ENCODE results near the gene TMEM44. TPM values are rescaled to one million over a fixed set of nuclear protein-coding genes. Genes with fewer than 3 reads are reported as not detected.
A peak's percentile ranks its signal among the peaks of the same experiment; 100 is the strongest.

The TMEM44 gene
- total RNA-seq, 4 donors from 2014 or later = 4.4 to 8.8 (median 7.4) TPM

DNA sequence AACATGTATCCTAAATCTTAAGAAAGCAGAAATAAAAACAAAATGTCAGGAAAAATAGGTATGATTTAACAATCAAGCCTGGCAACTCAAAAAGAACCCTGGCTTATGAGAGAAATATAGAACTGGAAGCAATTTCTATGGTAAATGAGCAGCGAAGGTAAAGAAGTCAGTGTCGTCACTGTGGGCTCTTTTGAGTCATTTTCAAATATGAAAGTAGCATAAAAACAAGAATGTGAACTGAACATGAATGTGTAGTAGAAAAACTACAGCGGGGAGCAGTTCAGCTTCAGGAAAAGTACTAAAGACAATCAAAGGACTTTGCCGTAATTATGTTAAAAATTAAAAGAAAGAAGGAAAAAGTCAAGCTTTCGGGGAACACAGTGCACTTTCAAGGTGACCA is 21.2 kb upstream of the TMEM44 start:
- Histone ChIP-seq H3K9me3 (no peaks in the 10 kb centered on the region), H3K4me1 (no peaks in the 10 kb centered on the region), H3K4me3 (no peak overlapping the region), H3K27me3 (no peaks in the 10 kb centered on the region), H3K36me3 (peaks cover 15 to 88% of the 10 kb centered on the region in 2 donors), H3K27ac (no peak overlapping the region)
- ATAC-seq = no peak
- no peak for TF ChIP-seq POLR2A (IDR thresholded peaks at IDR 0.05)
- TF ChIP-seq, protein P1, sequence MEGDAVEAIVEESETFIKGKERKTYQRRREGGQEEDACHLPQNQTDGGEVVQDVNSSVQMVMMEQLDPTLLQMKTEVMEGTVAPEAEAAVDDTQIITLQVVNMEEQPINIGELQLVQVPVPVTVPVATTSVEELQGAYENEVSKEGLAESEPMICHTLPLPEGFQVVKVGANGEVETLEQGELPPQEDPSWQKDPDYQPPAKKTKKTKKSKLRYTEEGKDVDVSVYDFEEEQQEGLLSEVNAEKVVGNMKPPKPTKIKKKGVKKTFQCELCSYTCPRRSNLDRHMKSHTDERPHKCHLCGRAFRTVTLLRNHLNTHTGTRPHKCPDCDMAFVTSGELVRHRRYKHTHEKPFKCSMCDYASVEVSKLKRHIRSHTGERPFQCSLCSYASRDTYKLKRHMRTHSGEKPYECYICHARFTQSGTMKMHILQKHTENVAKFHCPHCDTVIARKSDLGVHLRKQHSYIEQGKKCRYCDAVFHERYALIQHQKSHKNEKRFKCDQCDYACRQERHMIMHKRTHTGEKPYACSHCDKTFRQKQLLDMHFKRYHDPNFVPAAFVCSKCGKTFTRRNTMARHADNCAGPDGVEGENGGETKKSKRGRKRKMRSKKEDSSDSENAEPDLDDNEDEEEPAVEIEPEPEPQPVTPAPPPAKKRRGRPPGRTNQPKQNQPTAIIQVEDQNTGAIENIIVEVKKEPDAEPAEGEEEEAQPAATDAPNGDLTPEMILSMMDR (IDR thresholded peaks at IDR 0.05) = no peak
- no peak for TF ChIP-seq POLR2AphosphoS5 (IDR thresholded peaks at IDR 0.05)
- no peak for TF ChIP-seq EP300 (IDR thresholded peaks at IDR 0.05)
- WGBS, 2 donors (ENCODE audit: low coverage in 1 of 2) = 90 to 100% methylated on average over 4 to 5 of the region's 5 CpGs

DNA sequence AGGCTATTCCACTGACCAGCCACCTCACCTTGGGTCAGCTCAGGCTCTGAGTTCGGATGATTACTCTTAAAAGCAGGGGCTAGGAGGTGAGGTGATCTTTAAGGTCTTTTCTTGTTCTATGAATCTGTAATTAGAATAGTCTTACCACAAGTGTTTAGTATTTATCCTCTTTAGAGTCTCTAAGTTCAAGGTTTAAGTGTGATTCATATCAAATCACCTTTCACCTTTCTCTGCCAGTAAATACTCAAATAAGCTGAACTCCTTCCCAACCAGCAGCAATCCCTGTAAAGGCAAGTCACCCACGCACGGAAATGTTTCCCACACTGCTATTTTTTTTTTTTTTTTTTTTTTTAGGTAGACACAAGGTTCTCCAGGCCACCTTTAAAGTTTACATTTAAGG is 14.5 kb upstream of the TMEM44 start:
- TF ChIP-seq POLR2A (IDR thresholded peaks at IDR 0.05) (no peak), POLR2AphosphoS5 (IDR thresholded peaks at IDR 0.05) (no peak), EP300 (IDR thresholded peaks at IDR 0.05) (no peak)
- TF ChIP-seq, protein P1 (IDR thresholded peaks at IDR 0.05) = no peak
- H3K9me3 ChIP-seq = no peaks in the 10 kb centered on the region
- no peaks in the 10 kb centered on the region for H3K27me3 ChIP-seq
- no peak overlapping the region for H3K27ac ChIP-seq
- H3K4me3 ChIP-seq = no peak overlapping the region
- H3K4me1 ChIP-seq = no peaks in the 10 kb centered on the region
- H3K36me3 ChIP-seq = peaks cover 21 to 99% of the 10 kb centered on the region in 2 donors
- WGBS, 2 donors (ENCODE audit: low coverage in 1 of 2) = 75 to 81% methylated on average over 3 of the region's 3 CpGs
- ATAC-seq = no peak

DNA sequence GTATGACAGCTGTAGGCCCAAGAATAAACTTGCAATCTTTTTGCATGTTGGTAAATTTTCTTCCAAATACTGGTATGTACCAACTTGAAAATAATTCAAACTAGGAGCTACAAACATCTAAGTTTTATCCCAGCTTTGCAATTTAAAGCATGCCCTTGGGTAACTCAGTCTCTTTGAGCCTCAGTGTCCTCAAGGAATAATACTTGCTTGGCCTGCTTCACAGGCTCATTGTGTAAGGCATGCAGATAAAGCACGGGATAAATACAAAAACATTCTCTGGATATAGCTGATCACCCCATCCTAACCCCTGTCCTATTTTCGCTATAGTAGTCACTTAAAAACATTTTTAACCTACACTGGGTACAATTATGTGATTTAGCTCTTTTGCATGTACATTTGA is 9.6 kb upstream of the TMEM44 start:
- no peak overlapping the region for H3K4me3 ChIP-seq
- no peak for ATAC-seq
- WGBS, 2 donors (ENCODE audit: low coverage in 1 of 2) = 75 to 83% methylated on average over 2 of the region's 2 CpGs
- no peak overlapping the region for H3K27ac ChIP-seq
- H3K27me3 ChIP-seq = no peaks in the 10 kb centered on the region
- no peaks in the 10 kb centered on the region for H3K4me1 ChIP-seq
- TF ChIP-seq POLR2AphosphoS5 (IDR thresholded peaks at IDR 0.05) = no peak
- no peak for TF ChIP-seq EP300 (IDR thresholded peaks at IDR 0.05)
- no peak for TF ChIP-seq POLR2A (IDR thresholded peaks at IDR 0.05)
- TF ChIP-seq, protein P1 (IDR thresholded peaks at IDR 0.05) = no peak
- no peaks in the 10 kb centered on the region for H3K9me3 ChIP-seq
- H3K36me3 ChIP-seq = peaks cover 0 to 77% of the 10 kb centered on the region in 2 donors

DNA sequence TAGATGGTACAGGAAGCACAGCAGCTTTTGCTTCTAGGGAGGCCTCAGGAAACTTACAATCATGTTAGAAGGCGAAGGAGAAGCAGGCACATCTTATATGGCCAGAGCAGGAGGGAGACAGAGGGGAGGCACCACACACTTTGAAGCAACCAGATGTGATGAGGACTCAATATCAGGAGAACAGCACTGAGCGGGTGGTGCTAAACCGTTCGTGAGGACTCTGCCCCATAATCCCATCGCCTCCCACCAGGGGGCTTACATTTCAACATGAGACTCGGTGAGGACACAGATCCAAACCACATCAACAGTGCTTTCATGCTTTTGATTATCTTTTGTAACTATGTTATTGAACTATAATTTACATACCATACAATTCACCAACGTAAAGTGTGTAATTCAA is 7.6 kb upstream of the TMEM44 start:
- Histone ChIP-seq H3K27ac (peak overlapping the region in 2 of 4 donors; percentile 24 to 54), H3K36me3 (peaks cover 0 to 58% of the 10 kb centered on the region in 2 donors), H3K4me1 (no peaks in the 10 kb centered on the region), H3K27me3 (no peaks in the 10 kb centered on the region), H3K4me3 (no peak overlapping the region), H3K9me3 (no peaks in the 10 kb centered on the region)
- ATAC-seq = no peak
- 54 to 76% methylated on average over 6 to 7 of the region's 7 CpGs for WGBS, 2 donors (ENCODE audit: low coverage in 1 of 2)
- TF ChIP-seq EP300 (IDR thresholded peaks at IDR 0.05) (no peak), POLR2A (IDR thresholded peaks at IDR 0.05) (no peak), POLR2AphosphoS5 (IDR thresholded peaks at IDR 0.05) (no peak)
- TF ChIP-seq, protein P1 (IDR thresholded peaks at IDR 0.05) = no peak

DNA sequence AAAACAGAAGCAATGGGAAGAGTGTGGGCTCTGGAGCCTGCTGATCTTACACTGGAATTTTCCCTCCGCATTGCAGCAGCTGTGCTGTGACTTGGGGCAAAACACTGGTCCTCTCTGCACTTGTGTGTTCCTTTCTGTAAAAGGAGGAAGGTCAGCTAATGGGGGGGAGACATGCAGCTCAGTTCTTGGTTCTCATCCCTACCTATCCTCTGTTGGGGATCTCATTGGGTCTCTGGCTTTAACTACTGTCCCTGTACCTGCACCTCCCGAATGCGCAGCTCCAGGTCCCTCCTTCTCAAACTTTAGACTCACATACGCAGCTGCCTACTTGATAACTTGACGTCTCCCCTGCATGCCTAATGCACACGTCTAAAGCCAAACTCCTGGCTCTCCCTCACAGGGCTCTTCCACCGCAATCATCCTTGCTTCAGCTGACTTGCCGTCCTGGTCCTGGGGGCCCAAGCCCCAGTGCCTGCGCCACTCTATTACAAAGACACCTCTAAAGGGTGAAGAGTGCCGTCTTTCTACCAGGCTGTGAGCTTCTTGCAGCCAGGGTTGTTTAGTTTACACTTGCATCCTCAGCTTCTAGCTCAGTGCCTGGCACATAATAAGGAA is 5.9 kb upstream of the TMEM44 start:
- no peak for ATAC-seq
- TF ChIP-seq POLR2AphosphoS5 (IDR thresholded peaks at IDR 0.05) (no peak), POLR2A (IDR thresholded peaks at IDR 0.05) (no peak), EP300 (IDR thresholded peaks at IDR 0.05) (no peak)
- TF ChIP-seq, protein P1 (IDR thresholded peaks at IDR 0.05) = no peak
- Histone ChIP-seq H3K27ac (peak overlapping the region in 2 of 4 donors; percentile 36 to 65), H3K27me3 (no peaks in the 10 kb centered on the region), H3K9me3 (no peaks in the 10 kb centered on the region), H3K4me1 (no peaks in the 10 kb centered on the region), H3K36me3 (peaks cover 0 to 41% of the 10 kb centered on the region in 2 donors), H3K4me3 (no peak overlapping the region)
- 83 to 87% methylated on average over 8 to 9 of the region's 10 CpGs for WGBS, 2 donors (ENCODE audit: low coverage in 1 of 2)
